MM.1S (cell line): ENCODE measurements around the gene AKR7A3.
"Not testable (repeated sequence)": the region's sequence is repeated elsewhere in the genome, so short reads cannot be mapped to it uniquely, and the experiment has no call there.

ENCODE experiments used
- DNase-seq: peaks from one replicate; pipeline ENCODE4 v3.0.0-alpha.2; 2015
- H2AFZ ChIP-seq: fragments of 300-600 bp; sonication (generic); 2 replicates; pipeline ENCODE4 v1.6.0; 2016; ENCODE audit warnings: antibody characterized with exemption, low read length
- H3F3A ChIP-seq: fragments of 300-600 bp; sonication (generic); 2 replicates; pipeline ENCODE4 v1.6.1; 2016; ENCODE audit warnings: mild to moderate bottlenecking, antibody characterized with exemption, low read length, moderate library complexity, mixed read lengths; ENCODE audit not compliant: insufficient read depth
- H3K27ac ChIP-seq: fragments of 300-600 bp; sonication (generic); 2 replicates; pipeline ENCODE4 v1.5.1; 2016; ENCODE audit warnings: mild to moderate bottlenecking, low read length
- H3K27me3 ChIP-seq: fragments of 300-600 bp; sonication (generic); replicated peaks from 2 replicates; pipeline ENCODE4 v1.6.0; 2016; ENCODE audit warnings: low read length; ENCODE audit not compliant: insufficient read depth
- H3K36me3 ChIP-seq: fragments of 300-600 bp; sonication (generic); replicated peaks from 2 replicates; pipeline ENCODE4 v1.6.1; 2016; ENCODE audit warnings: mild to moderate bottlenecking, low read length, mixed read lengths; ENCODE audit not compliant: insufficient read depth
- H3K4me1 ChIP-seq: fragments of 300-600 bp; sonication (generic); 2 replicates; pipeline ENCODE4 v1.6.1; 2016; ENCODE audit warnings: low read length, mixed read lengths
- H3K4me2 ChIP-seq: fragments of 300-600 bp; sonication (generic); 2 replicates; pipeline ENCODE4 v1.6.0; 2016; ENCODE audit warnings: low read depth, low read length
- H3K4me3 ChIP-seq: fragments of 300-600 bp; sonication (generic); 2 replicates; pipeline ENCODE4 v1.5.1; 2016; ENCODE audit warnings: low read length, mixed read lengths
- H3K79me2 ChIP-seq: fragments of 300-600 bp; sonication (generic); 2 replicates; pipeline ENCODE4 v1.6.1; 2016; ENCODE audit warnings: mixed run types, low read length, mixed read lengths
- H3K9ac ChIP-seq: fragments of 300-600 bp; sonication (generic); 2 replicates; pipeline ENCODE4 v1.6.1; 2016; ENCODE audit warnings: low read length, mixed read lengths
- H3K9me2 ChIP-seq: fragments of 300-600 bp; sonication (generic); replicated peaks from 2 replicates; pipeline ENCODE4 v1.6.1; 2016; ENCODE audit warnings: mild to moderate bottlenecking, low read length, mixed read lengths; ENCODE audit not compliant: insufficient read depth
- H3K9me3 ChIP-seq: fragments of 300-600 bp; sonication (generic); replicated peaks from 2 replicates; pipeline ENCODE4 v1.6.1; 2016; ENCODE audit warnings: mild to moderate bottlenecking, low read length, mixed read lengths; ENCODE audit not compliant: insufficient read depth
- H4K20me1 ChIP-seq: fragments of 300-600 bp; sonication (generic); 2 replicates; pipeline ENCODE4 v1.6.1; 2016; ENCODE audit warnings: mild to moderate bottlenecking, low read length, moderate library complexity, mixed read lengths; ENCODE audit not compliant: insufficient read depth
- CTCF ChIP-seq: fragments of 300-600 bp; sonication (generic); IDR thresholded peaks from 2 replicates; pipeline ENCODE4 v1.5.1; 2016; ENCODE audit warnings: antibody characterized with exemption, low read length, mixed read lengths
- EZH2 ChIP-seq: fragments of 300-600 bp; sonication (generic); optimal IDR thresholded peaks from 2 replicates; pipeline ENCODE3; 2017; ENCODE audit warnings: low read depth, mild to moderate bottlenecking, antibody characterized with exemption, low read length, mixed read lengths
- EZH2phosphoT487 ChIP-seq: fragments of 300-600 bp; sonication (generic); IDR thresholded peaks from 2 replicates; pipeline ENCODE4 v1.6.1; 2018; ENCODE audit warnings: antibody characterized with exemption, low read length

AKR7A3 gene

GRCh38 chr1:19258353-19258752 lies 30.2 kb downstream of the AKR7A3 start:
- no peaks in the 10 kb centered on the region for H3K27me3 ChIP-seq
- TF ChIP-seq CTCF (no peak), EZH2phosphoT487 (no peak), EZH2 (no peak)
- no peak overlapping the region for H3K27ac ChIP-seq
- peaks cover 6% of the 10 kb centered on the region; the same call in 1 of the 2 replicates for H4K20me1 ChIP-seq
- H3K36me3 ChIP-seq = peaks cover 12% of the 10 kb centered on the region
- no peak for DNase-seq
- H2AFZ ChIP-seq = no peak overlapping the region
- peaks cover 32% of the 10 kb centered on the region for H3K79me2 ChIP-seq
- no peak overlapping the region for H3K4me2 ChIP-seq
- peaks cover 6% of the 10 kb centered on the region; the same call in 1 of the 2 replicates for H3F3A ChIP-seq
- H3K9me2 ChIP-seq = no peaks in the 10 kb centered on the region
- no peak overlapping the region for H3K4me3 ChIP-seq
- no peaks in the 10 kb centered on the region for H3K9me3 ChIP-seq
- H3K9ac ChIP-seq = no peak overlapping the region
- H3K4me1 ChIP-seq = peaks cover 5% of the 10 kb centered on the region

GRCh38 chr1:19257178-19257914 lies 31.2 kb downstream of the AKR7A3 start:
- Histone ChIP-seq H2AFZ (no peak overlapping the region), H3K9ac (no peak overlapping the region), H3K9me2 (no peaks in the 10 kb centered on the region), H3F3A (no peaks in the 10 kb centered on the region; the same call in 1 of the 2 replicates), H3K79me2 (peaks cover 42% of the 10 kb centered on the region), H3K4me2 (no peak overlapping the region), H4K20me1 (peaks cover 6% of the 10 kb centered on the region; the same call in 1 of the 2 replicates), H3K27ac (no peak overlapping the region), H3K4me1 (peaks cover 12% of the 10 kb centered on the region), H3K36me3 (peaks cover 12% of the 10 kb centered on the region), H3K4me3 (no peak overlapping the region), H3K27me3 (no peaks in the 10 kb centered on the region), H3K9me3 (no peaks in the 10 kb centered on the region)
- TF ChIP-seq EZH2phosphoT487 = no peak
- no peak for TF ChIP-seq EZH2
- TF ChIP-seq CTCF = no peak
- DNase-seq = no peak

- not testable (repeated sequence) for H3K9me2 ChIP-seq, H3K9ac ChIP-seq, DNase-seq, H2AFZ ChIP-seq, H3K27ac ChIP-seq, H3K4me2 ChIP-seq, H3K27me3 ChIP-seq, H3F3A ChIP-seq, H4K20me1 ChIP-seq, H3K4me3 ChIP-seq, H3K9me3 ChIP-seq
- Histone ChIP-seq H3K4me1 (peaks cover 12% of the 10 kb centered on the region), H3K79me2 (peaks cover 52% of the 10 kb centered on the region), H3K36me3 (peaks cover 12% of the 10 kb centered on the region)
Observed at GRCh38 chr1:19256301-19256700, 32.3 kb downstream of the AKR7A3 start.

GRCh38 chr1:19255288-19255687 lies 33.3 kb downstream of the AKR7A3 start:
- TF ChIP-seq EZH2phosphoT487 (no peak), CTCF (no peak), EZH2 (no peak)
- H3K4me1 ChIP-seq = peaks cover 16% of the 10 kb centered on the region
- no peak overlapping the region for H3K9ac ChIP-seq
- peaks cover 6% of the 10 kb centered on the region; the same call in 1 of the 2 replicates for H4K20me1 ChIP-seq
- H3K79me2 ChIP-seq = peaks cover 62% of the 10 kb centered on the region
- H2AFZ ChIP-seq = no peak overlapping the region
- H3K27me3 ChIP-seq = no peaks in the 10 kb centered on the region
- no peaks in the 10 kb centered on the region for H3K9me3 ChIP-seq
- no peaks in the 10 kb centered on the region for H3K9me2 ChIP-seq
- DNase-seq = no peak
- no peak overlapping the region for H3K4me2 ChIP-seq
- peaks cover 12% of the 10 kb centered on the region for H3K36me3 ChIP-seq
- H3F3A ChIP-seq = no peaks in the 10 kb centered on the region
- no peak overlapping the region for H3K4me3 ChIP-seq
- no peak overlapping the region for H3K27ac ChIP-seq
